GM23338 (cell line): ENCODE measurements around the gene CACNA1A. TPM values are rescaled to one million over a fixed set of nuclear protein-coding genes. Genes with fewer than 3 reads are reported as not detected.
"Not testable (repeated sequence)": the region's sequence is repeated elsewhere in the genome, so short reads cannot be mapped to it uniquely, and the experiment has no call there.

Source experiments
- ATAC-seq: fragments of 200-7000 bp; cut with Tn5 transposase; 3 replicates; pipeline ENCODE4 v1.9.1; 2020
- DNase-seq: peaks from one replicate; pipeline ENCODE4 v3.0.0-alpha.2; 2015; ENCODE audit warnings: low spot score
- H2AFZ ChIP-seq: fragments of 200-600 bp; sonication (generic); 2 replicates; pipeline ENCODE4 v1.8.0; 2016; ENCODE audit warnings: antibody characterized with exemption, mild to moderate bottlenecking, moderate library complexity
- H3F3A ChIP-seq: fragments of 200-600 bp; sonication (generic); replicated peaks from 2 replicates; pipeline ENCODE4 v1.8.0; 2017; ENCODE audit warnings: antibody characterized with exemption, mixed run types, low read depth
- H3K27ac ChIP-seq: fragments of 200-600 bp; sonication (generic); 2 replicates; pipeline ENCODE4 v1.6.1; 2016; ENCODE audit warnings: low read depth
- H3K27me3 ChIP-seq: fragments of 200-600 bp; sonication (generic); 2 replicates; pipeline ENCODE4 v1.8.0; 2016; ENCODE audit warnings: mild to moderate bottlenecking, mixed run types, moderate library complexity; ENCODE audit not compliant: insufficient read depth
- H3K36me3 ChIP-seq: fragments of 200-600 bp; sonication (generic); 2 replicates; pipeline ENCODE4 v1.8.0; 2016; ENCODE audit warnings: mild to moderate bottlenecking; ENCODE audit not compliant: insufficient read depth
- H3K4me1 ChIP-seq: fragments of 200-600 bp; sonication (generic); 2 replicates; pipeline ENCODE4 v1.8.0; 2016; ENCODE audit warnings: mild to moderate bottlenecking, moderate library complexity; ENCODE audit not compliant: insufficient read depth
- H3K4me2 ChIP-seq: fragments of 200-600 bp; sonication (generic); 2 replicates; pipeline ENCODE4 v1.7.1; 2017; ENCODE audit warnings: mixed run types
- H3K4me3 ChIP-seq: fragments of 200-600 bp; sonication (generic); 2 replicates; pipeline ENCODE4 v1.6.1; 2016; ENCODE audit warnings: mixed run types
- H3K79me2 ChIP-seq: fragments of 200-600 bp; sonication (generic); replicated peaks from 2 replicates; pipeline ENCODE4 v1.8.0; 2017; ENCODE audit warnings: mild to moderate bottlenecking; ENCODE audit not compliant: insufficient read depth
- H3K9me2 ChIP-seq: fragments of 200-600 bp; sonication (generic); 2 replicates; pipeline ENCODE4 v1.8.0; 2017; ENCODE audit not compliant: insufficient read depth
- H4K20me1 ChIP-seq: fragments of 200-600 bp; sonication (generic); replicated peaks from 2 replicates; pipeline ENCODE4 v1.8.0; 2017; ENCODE audit warnings: mild to moderate bottlenecking; ENCODE audit not compliant: insufficient read depth
- H3K27ac Mint-ChIP-seq: 2 replicates; pipeline ENCODE4 v1.8.0; 2020; ENCODE audit warnings: inconsistent platforms, mild to moderate bottlenecking, moderate library complexity, mixed read lengths
- H3K27me3 Mint-ChIP-seq: 3 replicates; pipeline ENCODE4 v1.8.0; 2022; ENCODE audit warnings: low read depth, mild to moderate bottlenecking, moderate library complexity, mixed read lengths, inconsistent platforms; ENCODE audit not compliant: insufficient read depth, poor library complexity
- H3K36me3 Mint-ChIP-seq: 3 replicates; pipeline ENCODE4 v1.8.0; 2021; ENCODE audit warnings: low read depth, mild to moderate bottlenecking, inconsistent platforms, moderate library complexity, mixed read lengths
- H3K4me1 Mint-ChIP-seq: 3 replicates; pipeline ENCODE4 v1.8.0; 2020; ENCODE audit warnings: mild to moderate bottlenecking, inconsistent platforms, mixed read lengths
- H3K4me3 Mint-ChIP-seq: 3 replicates; pipeline ENCODE4 v1.8.0; 2021; ENCODE audit warnings: moderate library complexity, mild to moderate bottlenecking, inconsistent platforms, mixed read lengths
- H3K9me3 Mint-ChIP-seq: 3 replicates; pipeline ENCODE4 v1.8.0; 2020; ENCODE audit warnings: moderate library complexity, mild to moderate bottlenecking, inconsistent platforms, mixed read lengths
- EZH2 ChIP-seq: fragments of 200-600 bp; sonication (generic); IDR thresholded peaks from one replicate; pipeline ENCODE4 v1.8.0; 2017; ENCODE audit warnings: antibody characterized with exemption, mild to moderate bottlenecking, low read depth; ENCODE audit not compliant: unreplicated experiment
- EZH2phosphoT487 ChIP-seq: fragments of 200-600 bp; sonication (generic); IDR thresholded peaks from one replicate; pipeline ENCODE4 v1.8.1; 2018; ENCODE audit warnings: antibody characterized with exemption; ENCODE audit not compliant: unreplicated experiment
- NANOG ChIP-seq: IDR thresholded peaks from 2 replicates; pipeline ENCODE4 v1.6.1; 2016; ENCODE audit warnings: antibody characterized with exemption, borderline replicate concordance
- STAT1 ChIP-seq: IDR thresholded peaks from one replicate; pipeline ENCODE4 v1.6.1; 2016; ENCODE audit warnings: antibody characterized with exemption; ENCODE audit not compliant: unreplicated experiment
- ZNF114 ChIP-seq: fragments of 250-450 bp; sonication (Bioruptor Pico); IDR thresholded peaks from 2 replicates; pipeline ENCODE4 v1.5.0; 2020; ENCODE audit warnings: mild to moderate bottlenecking, moderate library complexity
- ZNF331 ChIP-seq: fragments of 250-450 bp; sonication (Bioruptor Pico); IDR thresholded peaks from 2 replicates; pipeline ENCODE4 v1.5.0; 2020; ENCODE audit warnings: low read depth, mild to moderate bottlenecking, moderate library complexity
- polyA plus RNA-seq: library from polyadenylated mRNA; unstranded; fragments of >200 nt; fragmentation: Nextera tagmentation; extraction: Ambion mirVana; gene quantifications from 2 replicates; pipeline ENCODE4 v1.2.1, GENCODE V29; 2016
- total RNA-seq: library from RNA; depleted of rRNA; stranded (reverse); fragments of >200 nt; shearing (Covaris generic); gene quantifications from 2 replicates; pipeline ENCODE4 v1.2.3, GENCODE V29; 2014
- TF ChIP-seq, protein P1 (sequence below): IDR thresholded peaks from 2 replicates; pipeline ENCODE4 v1.6.1; 2016; ENCODE audit warnings: antibody characterized with exemption
- TF ChIP-seq, protein P2 (sequence below), 2 experiments: fragments of 200-600 bp in 1 of 2; sonication (generic) in 1 of 2; conservative IDR thresholded peaks; 2 replicates each; pipeline versions ENCODE4 v1.5.1 to v1.6.1; 2016 to 2017; ENCODE audit warnings: antibody characterized with exemption in 2 of 2, low read depth in 2 of 2, mild to moderate bottlenecking in 2 of 2, moderate library complexity in 1 of 2
- TF ChIP-seq, protein P3 (sequence below): IDR thresholded peaks from one replicate; pipeline ENCODE4 v1.6.1; 2018; ENCODE audit warnings: antibody characterized with exemption; ENCODE audit not compliant: unreplicated experiment
- TF ChIP-seq, protein P4 (sequence below): fragments of 250-450 bp; sonication (Bioruptor Pico); IDR thresholded peaks from 2 replicates; pipeline ENCODE4 v1.5.0; 2020; ENCODE audit warnings: mild to moderate bottlenecking, moderate library complexity

The CACNA1A gene
- total and polyA plus RNA-seq, 2 experiments from 2014 or later = 7.4 to 20.3 TPM

DNA sequence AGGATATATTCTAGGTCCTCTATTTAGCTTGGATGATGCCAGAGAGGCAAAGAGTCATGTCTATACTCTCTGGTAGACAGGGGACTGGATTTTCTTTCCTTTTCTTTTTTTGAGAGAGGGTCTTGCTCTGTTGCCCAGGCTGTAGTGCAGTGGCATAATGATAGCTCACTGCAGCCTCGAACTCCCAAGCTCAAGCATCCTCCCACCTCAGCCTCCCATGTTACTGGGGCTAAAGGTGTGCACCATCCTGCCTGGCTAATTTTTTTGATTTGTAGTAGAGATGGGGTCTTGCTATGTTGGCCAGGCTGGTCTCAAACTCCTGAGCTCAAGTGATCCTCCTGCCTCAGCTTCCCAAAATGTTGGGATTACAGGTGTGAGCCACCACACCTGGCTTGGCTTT lies 249.9 kb downstream of the CACNA1A start:
- not testable (repeated sequence) for H3K4me3 Mint-ChIP-seq, H3K27ac ChIP-seq

DNA sequence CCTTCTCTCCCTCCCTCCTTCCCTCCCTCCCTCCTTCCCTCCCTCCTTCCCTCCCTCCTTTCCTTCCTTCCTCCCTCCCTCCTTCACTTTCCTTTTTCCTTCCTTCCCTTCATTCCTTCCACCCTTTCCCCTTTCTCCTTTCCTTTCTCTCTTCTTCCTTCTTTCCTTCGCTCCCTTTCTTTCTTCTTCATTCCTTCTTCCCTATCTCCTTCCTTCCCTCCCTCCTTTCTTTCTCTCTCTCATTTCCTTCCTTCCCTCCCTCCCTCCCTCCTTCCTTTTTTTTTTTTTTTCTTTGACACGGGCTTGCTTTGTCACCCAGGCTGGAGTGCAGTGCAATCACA lies 250.6 kb downstream of the CACNA1A start:
- H3K27ac Mint-ChIP-seq = no peak overlapping the region
- no peaks in the 10 kb centered on the region for H3K4me1 ChIP-seq
- H3K4me2 ChIP-seq = no peak overlapping the region
- no peaks in the 10 kb centered on the region for H3K9me2 ChIP-seq
- H4K20me1 ChIP-seq = no peaks in the 10 kb centered on the region
- 0 out of 2 replicates have a peak, but pooled peaks cover under 1% of the 10 kb centered on the region for H3F3A ChIP-seq
- no peaks in the 10 kb centered on the region; the same call in 1 of the 2 replicates for H3K36me3 ChIP-seq
- no peak overlapping the region for H2AFZ ChIP-seq
- peaks cover 23% of the 10 kb centered on the region for H3K36me3 Mint-ChIP-seq
- DNase-seq = no peak
- H3K4me3 ChIP-seq = no peak overlapping the region
- no peaks in the 10 kb centered on the region for H3K79me2 ChIP-seq
- no peak overlapping the region for H3K27ac ChIP-seq
- no peak for ATAC-seq
- H3K4me1 Mint-ChIP-seq = no peaks in the 10 kb centered on the region
- H3K9me3 Mint-ChIP-seq = peaks cover 12% of the 10 kb centered on the region; the same call in 2 of the 3 replicates
- H3K4me3 Mint-ChIP-seq = no peak overlapping the region
- H3K27me3 Mint-ChIP-seq = no peaks in the 10 kb centered on the region
- H3K27me3 ChIP-seq = no peaks in the 10 kb centered on the region
- TF ChIP-seq, protein P1, sequence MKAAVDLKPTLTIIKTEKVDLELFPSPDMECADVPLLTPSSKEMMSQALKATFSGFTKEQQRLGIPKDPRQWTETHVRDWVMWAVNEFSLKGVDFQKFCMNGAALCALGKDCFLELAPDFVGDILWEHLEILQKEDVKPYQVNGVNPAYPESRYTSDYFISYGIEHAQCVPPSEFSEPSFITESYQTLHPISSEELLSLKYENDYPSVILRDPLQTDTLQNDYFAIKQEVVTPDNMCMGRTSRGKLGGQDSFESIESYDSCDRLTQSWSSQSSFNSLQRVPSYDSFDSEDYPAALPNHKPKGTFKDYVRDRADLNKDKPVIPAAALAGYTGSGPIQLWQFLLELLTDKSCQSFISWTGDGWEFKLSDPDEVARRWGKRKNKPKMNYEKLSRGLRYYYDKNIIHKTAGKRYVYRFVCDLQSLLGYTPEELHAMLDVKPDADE = no peak
- TF ChIP-seq, protein P2, sequence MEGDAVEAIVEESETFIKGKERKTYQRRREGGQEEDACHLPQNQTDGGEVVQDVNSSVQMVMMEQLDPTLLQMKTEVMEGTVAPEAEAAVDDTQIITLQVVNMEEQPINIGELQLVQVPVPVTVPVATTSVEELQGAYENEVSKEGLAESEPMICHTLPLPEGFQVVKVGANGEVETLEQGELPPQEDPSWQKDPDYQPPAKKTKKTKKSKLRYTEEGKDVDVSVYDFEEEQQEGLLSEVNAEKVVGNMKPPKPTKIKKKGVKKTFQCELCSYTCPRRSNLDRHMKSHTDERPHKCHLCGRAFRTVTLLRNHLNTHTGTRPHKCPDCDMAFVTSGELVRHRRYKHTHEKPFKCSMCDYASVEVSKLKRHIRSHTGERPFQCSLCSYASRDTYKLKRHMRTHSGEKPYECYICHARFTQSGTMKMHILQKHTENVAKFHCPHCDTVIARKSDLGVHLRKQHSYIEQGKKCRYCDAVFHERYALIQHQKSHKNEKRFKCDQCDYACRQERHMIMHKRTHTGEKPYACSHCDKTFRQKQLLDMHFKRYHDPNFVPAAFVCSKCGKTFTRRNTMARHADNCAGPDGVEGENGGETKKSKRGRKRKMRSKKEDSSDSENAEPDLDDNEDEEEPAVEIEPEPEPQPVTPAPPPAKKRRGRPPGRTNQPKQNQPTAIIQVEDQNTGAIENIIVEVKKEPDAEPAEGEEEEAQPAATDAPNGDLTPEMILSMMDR (conservative IDR thresholded peaks at IDR 0.05; ENCODE audit: low read depth in 2 of 2) = no peak
- TF ChIP-seq, protein P3, sequence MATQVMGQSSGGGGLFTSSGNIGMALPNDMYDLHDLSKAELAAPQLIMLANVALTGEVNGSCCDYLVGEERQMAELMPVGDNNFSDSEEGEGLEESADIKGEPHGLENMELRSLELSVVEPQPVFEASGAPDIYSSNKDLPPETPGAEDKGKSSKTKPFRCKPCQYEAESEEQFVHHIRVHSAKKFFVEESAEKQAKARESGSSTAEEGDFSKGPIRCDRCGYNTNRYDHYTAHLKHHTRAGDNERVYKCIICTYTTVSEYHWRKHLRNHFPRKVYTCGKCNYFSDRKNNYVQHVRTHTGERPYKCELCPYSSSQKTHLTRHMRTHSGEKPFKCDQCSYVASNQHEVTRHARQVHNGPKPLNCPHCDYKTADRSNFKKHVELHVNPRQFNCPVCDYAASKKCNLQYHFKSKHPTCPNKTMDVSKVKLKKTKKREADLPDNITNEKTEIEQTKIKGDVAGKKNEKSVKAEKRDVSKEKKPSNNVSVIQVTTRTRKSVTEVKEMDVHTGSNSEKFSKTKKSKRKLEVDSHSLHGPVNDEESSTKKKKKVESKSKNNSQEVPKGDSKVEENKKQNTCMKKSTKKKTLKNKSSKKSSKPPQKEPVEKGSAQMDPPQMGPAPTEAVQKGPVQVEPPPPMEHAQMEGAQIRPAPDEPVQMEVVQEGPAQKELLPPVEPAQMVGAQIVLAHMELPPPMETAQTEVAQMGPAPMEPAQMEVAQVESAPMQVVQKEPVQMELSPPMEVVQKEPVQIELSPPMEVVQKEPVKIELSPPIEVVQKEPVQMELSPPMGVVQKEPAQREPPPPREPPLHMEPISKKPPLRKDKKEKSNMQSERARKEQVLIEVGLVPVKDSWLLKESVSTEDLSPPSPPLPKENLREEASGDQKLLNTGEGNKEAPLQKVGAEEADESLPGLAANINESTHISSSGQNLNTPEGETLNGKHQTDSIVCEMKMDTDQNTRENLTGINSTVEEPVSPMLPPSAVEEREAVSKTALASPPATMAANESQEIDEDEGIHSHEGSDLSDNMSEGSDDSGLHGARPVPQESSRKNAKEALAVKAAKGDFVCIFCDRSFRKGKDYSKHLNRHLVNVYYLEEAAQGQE = no peak
- TF ChIP-seq EZH2 (no peak), NANOG (no peak), STAT1 (no peak), ZNF114 (CRISPR knock-in tag) (no peak), ZNF331 (CRISPR knock-in tag) (no peak), EZH2phosphoT487 (no peak)
- TF ChIP-seq, protein P4, sequence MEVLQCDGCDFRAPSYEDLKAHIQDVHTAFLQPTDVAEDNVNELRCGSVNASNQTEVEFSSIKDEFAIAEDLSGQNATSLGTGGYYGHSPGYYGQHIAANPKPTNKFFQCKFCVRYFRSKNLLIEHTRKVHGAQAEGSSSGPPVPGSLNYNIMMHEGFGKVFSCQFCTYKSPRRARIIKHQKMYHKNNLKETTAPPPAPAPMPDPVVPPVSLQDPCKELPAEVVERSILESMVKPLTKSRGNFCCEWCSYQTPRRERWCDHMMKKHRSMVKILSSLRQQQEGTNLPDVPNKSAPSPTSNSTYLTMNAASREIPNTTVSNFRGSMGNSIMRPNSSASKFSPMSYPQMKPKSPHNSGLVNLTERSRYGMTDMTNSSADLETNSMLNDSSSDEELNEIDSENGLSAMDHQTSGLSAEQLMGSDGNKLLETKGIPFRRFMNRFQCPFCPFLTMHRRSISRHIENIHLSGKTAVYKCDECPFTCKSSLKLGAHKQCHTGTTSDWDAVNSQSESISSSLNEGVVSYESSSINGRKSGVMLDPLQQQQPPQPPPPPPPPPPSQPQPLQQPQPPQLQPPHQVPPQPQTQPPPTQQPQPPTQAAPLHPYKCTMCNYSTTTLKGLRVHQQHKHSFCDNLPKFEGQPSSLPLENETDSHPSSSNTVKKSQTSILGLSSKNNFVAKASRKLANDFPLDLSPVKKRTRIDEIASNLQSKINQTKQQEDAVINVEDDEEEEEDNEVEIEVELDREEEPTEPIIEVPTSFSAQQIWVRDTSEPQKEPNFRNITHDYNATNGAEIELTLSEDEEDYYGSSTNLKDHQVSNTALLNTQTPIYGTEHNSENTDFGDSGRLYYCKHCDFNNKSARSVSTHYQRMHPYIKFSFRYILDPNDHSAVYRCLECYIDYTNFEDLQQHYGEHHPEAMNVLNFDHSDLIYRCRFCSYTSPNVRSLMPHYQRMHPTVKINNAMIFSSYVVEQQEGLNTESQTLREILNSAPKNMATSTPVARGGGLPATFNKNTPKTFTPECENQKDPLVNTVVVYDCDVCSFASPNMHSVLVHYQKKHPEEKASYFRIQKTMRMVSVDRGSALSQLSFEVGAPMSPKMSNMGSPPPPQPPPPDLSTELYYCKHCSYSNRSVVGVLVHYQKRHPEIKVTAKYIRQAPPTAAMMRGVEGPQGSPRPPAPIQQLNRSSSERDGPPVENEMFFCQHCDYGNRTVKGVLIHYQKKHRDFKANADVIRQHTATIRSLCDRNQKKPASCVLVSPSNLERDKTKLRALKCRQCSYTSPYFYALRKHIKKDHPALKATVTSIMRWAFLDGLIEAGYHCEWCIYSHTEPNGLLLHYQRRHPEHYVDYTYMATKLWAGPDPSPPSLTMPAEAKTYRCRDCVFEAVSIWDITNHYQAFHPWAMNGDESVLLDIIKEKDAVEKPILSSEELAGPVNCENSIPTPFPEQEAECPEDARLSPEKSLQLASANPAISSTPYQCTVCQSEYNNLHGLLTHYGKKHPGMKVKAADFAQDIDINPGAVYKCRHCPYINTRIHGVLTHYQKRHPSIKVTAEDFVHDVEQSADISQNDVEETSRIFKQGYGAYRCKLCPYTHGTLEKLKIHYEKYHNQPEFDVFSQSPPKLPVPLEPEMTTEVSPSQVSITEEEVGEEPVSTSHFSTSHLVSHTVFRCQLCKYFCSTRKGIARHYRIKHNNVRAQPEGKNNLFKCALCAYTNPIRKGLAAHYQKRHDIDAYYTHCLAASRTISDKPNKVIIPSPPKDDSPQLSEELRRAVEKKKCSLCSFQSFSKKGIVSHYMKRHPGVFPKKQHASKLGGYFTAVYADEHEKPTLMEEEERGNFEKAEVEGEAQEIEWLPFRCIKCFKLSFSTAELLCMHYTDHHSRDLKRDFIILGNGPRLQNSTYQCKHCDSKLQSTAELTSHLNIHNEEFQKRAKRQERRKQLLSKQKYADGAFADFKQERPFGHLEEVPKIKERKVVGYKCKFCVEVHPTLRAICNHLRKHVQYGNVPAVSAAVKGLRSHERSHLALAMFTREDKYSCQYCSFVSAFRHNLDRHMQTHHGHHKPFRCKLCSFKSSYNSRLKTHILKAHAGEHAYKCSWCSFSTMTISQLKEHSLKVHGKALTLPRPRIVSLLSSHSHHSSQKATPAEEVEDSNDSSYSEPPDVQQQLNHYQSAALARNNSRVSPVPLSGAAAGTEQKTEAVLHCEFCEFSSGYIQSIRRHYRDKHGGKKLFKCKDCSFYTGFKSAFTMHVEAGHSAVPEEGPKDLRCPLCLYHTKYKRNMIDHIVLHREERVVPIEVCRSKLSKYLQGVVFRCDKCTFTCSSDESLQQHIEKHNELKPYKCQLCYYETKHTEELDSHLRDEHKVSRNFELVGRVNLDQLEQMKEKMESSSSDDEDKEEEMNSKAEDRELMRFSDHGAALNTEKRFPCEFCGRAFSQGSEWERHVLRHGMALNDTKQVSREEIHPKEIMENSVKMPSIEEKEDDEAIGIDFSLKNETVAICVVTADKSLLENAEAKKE (CRISPR knock-in tag) = no peak

More for the DNA sequence above, 249.9 kb downstream of the CACNA1A start:
- H3K27me3 Mint-ChIP-seq, H3K27ac Mint-ChIP-seq, H3K4me3 ChIP-seq, H3K4me1 Mint-ChIP-seq, H3K4me2 ChIP-seq, H3K9me2 ChIP-seq, H4K20me1 ChIP-seq, H3K36me3 ChIP-seq, H3K4me1 ChIP-seq, ATAC-seq, H2AFZ ChIP-seq, H3F3A ChIP-seq, H3K27me3 ChIP-seq, H3K79me2 ChIP-seq, DNase-seq: not testable (repeated sequence)
- Mint-ChIP-seq H3K36me3 (peaks cover 23% of the 10 kb centered on the region), H3K9me3 (peaks cover 12% of the 10 kb centered on the region; the same call in 2 of the 3 replicates)
